Keratinocyte (primary cell): ENCODE data around the gene LAMB1. TPM values are rescaled to one million over a fixed set of nuclear protein-coding genes. Genes with fewer than 3 reads are reported as not detected.

Experiments used
- DNase-seq: peaks from one replicate; pipeline ENCODE4 v3.0.0-alpha.2; 2011; ENCODE audit warnings: low read depth, missing footprints, low spot score
- FAIRE-seq: peaks from 2 replicates; lab custom pipeline; 2011; peaks lifted over from hg19 to GRCh38; lab: Jason Lieb, UNC
- H2AFZ ChIP-seq: 2 replicates; pipeline ENCODE4 v1.6.0; 2012; ENCODE audit warnings: low read length, control low read depth, inconsistent platforms; ENCODE audit not compliant: control insufficient read depth
- H3K27ac ChIP-seq: 2 replicates; pipeline ENCODE4 v1.5.1; 2011; ENCODE audit warnings: low read length; ENCODE audit not compliant: control insufficient read depth, insufficient read depth
- H3K27me3 ChIP-seq: 3 replicates; pipeline ENCODE4 v1.6.0; 2011; ENCODE audit warnings: low read length; ENCODE audit not compliant: control insufficient read depth, insufficient read depth; ENCODE audit errors: extremely low read depth
- H3K36me3 ChIP-seq, 2 experiments: 2 replicates in 1 of 2; 3 replicates in 1 of 2; pipeline ENCODE4 v1.5.1; 2011; ENCODE audit warnings: low read length in 2 of 2, mild to moderate bottlenecking in 1 of 2; ENCODE audit not compliant: control insufficient read depth in 2 of 2, insufficient read depth in 2 of 2; ENCODE audit errors: extremely low read depth in 1 of 2
- H3K4me1 ChIP-seq: 3 replicates; pipeline ENCODE4 v1.5.1; 2011; ENCODE audit warnings: low read length; ENCODE audit not compliant: control insufficient read depth, insufficient read depth; ENCODE audit errors: extremely low read depth
- H3K4me2 ChIP-seq: 3 replicates; pipeline ENCODE4 v1.6.0; 2011; ENCODE audit warnings: low read depth, low read length; ENCODE audit not compliant: control insufficient read depth, insufficient read depth; ENCODE audit errors: extremely low read depth
- H3K4me3 ChIP-seq, 3 experiments: fragments of 200-600 bp in 1 of 3; sonication (generic) in 1 of 3; 2 replicates in 2 of 3; 3 replicates in 1 of 3; pipeline ENCODE4 v1.5.1; 2011 to 2016; ENCODE audit warnings: low read length in 3 of 3, mild to moderate bottlenecking in 3 of 3, control low read depth in 2 of 3, inconsistent platforms in 1 of 3, low read depth in 1 of 3, mixed read lengths in 1 of 3, mixed run types in 1 of 3, moderate library complexity in 1 of 3; ENCODE audit not compliant: control insufficient read depth in 2 of 3, insufficient read depth in 2 of 3; ENCODE audit errors: extremely low read depth in 1 of 3
- H3K79me2 ChIP-seq: 2 replicates; pipeline ENCODE4 v1.6.0; 2012; ENCODE audit warnings: low read length; ENCODE audit not compliant: control insufficient read depth, insufficient read depth
- H3K9ac ChIP-seq: 3 replicates; pipeline ENCODE4 v1.6.0; 2011; ENCODE audit warnings: low read length; ENCODE audit not compliant: control insufficient read depth, insufficient read depth; ENCODE audit errors: extremely low read depth
- H3K9me1 ChIP-seq: 3 replicates; pipeline ENCODE4 v1.6.0; 2011; ENCODE audit warnings: low read length; ENCODE audit not compliant: control insufficient read depth, insufficient read depth; ENCODE audit errors: extremely low read depth
- H3K9me3 ChIP-seq: 2 replicates; pipeline ENCODE4 v1.5.1; 2012; ENCODE audit warnings: low read depth, low read length; ENCODE audit not compliant: control insufficient read depth
- H4K20me1 ChIP-seq: 3 replicates; pipeline ENCODE4 v1.6.0; 2011; ENCODE audit warnings: low read length; ENCODE audit not compliant: control insufficient read depth, insufficient read depth; ENCODE audit errors: extremely low read depth
- EZH2 ChIP-seq: IDR thresholded peaks from one replicate; pipeline ENCODE4 v1.6.1; 2012; ENCODE audit warnings: inconsistent platforms, mild to moderate bottlenecking, low read length, moderate library complexity
- dilution Hi-C: fragments of 300-500 bp; cut with MboI; formaldehyde crosslinking; loops from one replicate; pipeline ENCODE4 v1.7.0; 2020; ENCODE audit warnings: low sequenced_read_pairs; ENCODE audit not compliant: extremely low pct_ligation_motif_present
- polyA plus RNA-seq, 5 experiments: library from polyadenylated mRNA; depleted of rRNA in 3 of 5; stranded (reverse) in 3 of 5; stranded (forward) in 1 of 5; unstranded in 1 of 5; fragments of >200 nt; gene quantifications; 1 replicate in 1 of 5; 2 replicates in 3 of 5; 3 replicates in 1 of 5; pipeline versions ENCODE4 v1.2.1 to v1.2.3, GENCODE V29; 2011 to 2012; ENCODE audit warnings: missing spikeins in 2 of 5, low read depth in 1 of 5, low replicate concordance in 1 of 5
- TF ChIP-seq, protein P1 (sequence below), 3 experiments: IDR thresholded peaks in 1 of 3; conservative IDR thresholded peaks in 1 of 3; optimal IDR thresholded peaks in 1 of 3; 2 replicates in 2 of 3; 3 replicates in 1 of 3; pipeline versions ENCODE3 to v1.5.1; 2011; ENCODE audit warnings: low read length in 3 of 3, mild to moderate bottlenecking in 3 of 3, moderate library complexity in 2 of 3, control low read depth in 1 of 3, inconsistent platforms in 1 of 3; ENCODE audit not compliant: insufficient read depth in 2 of 3; ENCODE audit errors: extremely low read depth in 1 of 3

Gene LAMB1
- polyA plus RNA-seq, 1 donor (not counting 4 experiments of a cell fraction or from before 2014, with no cell fraction given) = 97.9 TPM

DNA sequence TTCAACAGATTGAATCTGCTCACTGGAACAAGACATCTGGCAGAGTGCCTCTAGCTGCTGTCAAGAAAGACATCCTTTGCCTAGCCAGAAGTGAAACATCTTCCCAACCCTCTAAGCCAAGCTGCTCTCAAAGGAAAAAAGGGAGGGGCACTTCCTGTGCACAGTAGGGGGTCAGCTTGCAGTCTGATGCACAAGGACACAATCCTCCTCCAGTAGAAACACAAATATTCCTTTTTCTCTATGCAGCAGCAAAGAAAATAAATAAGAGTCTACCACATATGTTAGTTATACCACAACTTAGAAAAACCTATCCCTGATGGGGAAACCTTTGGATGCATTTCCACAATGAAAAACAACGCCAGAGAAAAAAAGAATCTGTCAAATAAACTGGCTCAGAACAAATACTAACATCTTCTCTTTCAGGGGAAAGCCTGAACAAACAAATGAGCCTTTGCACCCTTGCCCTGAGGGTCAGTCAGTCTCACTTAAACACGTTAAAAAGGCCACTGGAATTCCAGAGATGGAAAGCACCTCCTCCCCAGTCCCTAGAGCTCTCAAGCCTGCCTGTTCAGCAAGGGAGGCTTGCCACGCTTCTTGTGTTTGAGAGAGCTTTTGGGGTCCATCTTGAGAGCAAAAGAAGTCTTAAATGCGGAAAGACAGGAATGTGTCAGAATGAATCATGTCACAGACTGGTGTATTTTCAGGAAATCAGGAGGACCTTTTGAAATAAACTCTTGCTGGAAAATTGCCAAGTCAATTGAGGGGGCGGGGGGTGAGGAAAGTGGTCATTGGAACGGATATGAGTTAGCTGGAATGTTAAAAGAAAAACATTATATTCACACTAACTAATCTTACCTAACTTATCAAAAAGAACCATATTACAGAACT is 7.5 kb downstream of the LAMB1 start:
- dilution Hi-C loops = no loop called here
- H3K4me2 ChIP-seq = peak overlapping the region; percentile 15
- FAIRE-seq (no peak), DNase-seq (no peak)
- H2AFZ ChIP-seq = no peak overlapping the region
- peak overlapping the region in 1 of 3 experiments; percentile 16 for H3K4me3 ChIP-seq
- no peaks in the 10 kb centered on the region for H3K27me3 ChIP-seq
- peaks cover 51% of the 10 kb centered on the region for H3K4me1 ChIP-seq
- H3K27ac ChIP-seq = peak overlapping the region; percentile 11
- no peaks in the 10 kb centered on the region for H3K79me2 ChIP-seq
- H3K9me3 ChIP-seq = no peaks in the 10 kb centered on the region
- peaks cover 11 to 20% of the 10 kb centered on the region in 2 experiments for H3K36me3 ChIP-seq
- no peak overlapping the region for H3K9ac ChIP-seq
- H3K9me1 ChIP-seq = no peaks in the 10 kb centered on the region
- TF ChIP-seq EZH2 = no peak
- TF ChIP-seq, protein P1, sequence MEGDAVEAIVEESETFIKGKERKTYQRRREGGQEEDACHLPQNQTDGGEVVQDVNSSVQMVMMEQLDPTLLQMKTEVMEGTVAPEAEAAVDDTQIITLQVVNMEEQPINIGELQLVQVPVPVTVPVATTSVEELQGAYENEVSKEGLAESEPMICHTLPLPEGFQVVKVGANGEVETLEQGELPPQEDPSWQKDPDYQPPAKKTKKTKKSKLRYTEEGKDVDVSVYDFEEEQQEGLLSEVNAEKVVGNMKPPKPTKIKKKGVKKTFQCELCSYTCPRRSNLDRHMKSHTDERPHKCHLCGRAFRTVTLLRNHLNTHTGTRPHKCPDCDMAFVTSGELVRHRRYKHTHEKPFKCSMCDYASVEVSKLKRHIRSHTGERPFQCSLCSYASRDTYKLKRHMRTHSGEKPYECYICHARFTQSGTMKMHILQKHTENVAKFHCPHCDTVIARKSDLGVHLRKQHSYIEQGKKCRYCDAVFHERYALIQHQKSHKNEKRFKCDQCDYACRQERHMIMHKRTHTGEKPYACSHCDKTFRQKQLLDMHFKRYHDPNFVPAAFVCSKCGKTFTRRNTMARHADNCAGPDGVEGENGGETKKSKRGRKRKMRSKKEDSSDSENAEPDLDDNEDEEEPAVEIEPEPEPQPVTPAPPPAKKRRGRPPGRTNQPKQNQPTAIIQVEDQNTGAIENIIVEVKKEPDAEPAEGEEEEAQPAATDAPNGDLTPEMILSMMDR (optimal IDR thresholded peaks at IDR 0.05 in 1 of 3, IDR thresholded peaks at IDR 0.05 in 1 of 3, conservative IDR thresholded peaks at IDR 0.05 in 1 of 3; ENCODE audit: extremely low read depth in 1 of 3, insufficient read depth in 2 of 3, low read length in 3 of 3) = no peak
- no peaks in the 10 kb centered on the region for H4K20me1 ChIP-seq

DNA sequence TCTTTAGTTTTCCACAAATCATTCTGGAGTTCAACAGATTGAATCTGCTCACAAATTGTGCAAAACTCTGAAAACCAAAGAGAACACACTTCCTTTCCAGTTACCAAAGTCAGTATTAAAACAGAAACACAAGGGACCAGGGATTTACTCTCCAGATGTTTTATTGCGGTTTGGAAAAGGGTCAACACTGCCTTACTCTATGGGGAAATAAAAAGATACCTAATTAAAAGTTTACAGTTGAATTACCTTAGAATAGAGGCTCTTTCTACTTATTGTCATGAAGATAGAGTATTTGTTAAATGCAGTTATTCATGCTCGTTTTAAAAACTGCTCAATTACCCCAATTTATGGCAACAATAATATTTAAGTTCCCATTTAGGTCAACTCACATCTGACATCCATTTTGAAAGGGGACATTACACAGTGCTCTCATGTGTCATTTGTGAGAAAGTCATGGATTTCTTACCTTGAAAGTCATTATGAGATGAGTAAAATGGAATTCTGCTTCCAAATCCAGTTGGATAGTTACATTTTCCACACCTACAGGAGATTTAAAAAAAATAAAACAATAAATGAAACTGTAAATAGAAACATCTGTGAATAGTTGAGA is 8.4 kb downstream of the LAMB1 start:
- TF ChIP-seq EZH2 = no peak
- TF ChIP-seq, protein P1 (optimal IDR thresholded peaks at IDR 0.05 in 1 of 3, IDR thresholded peaks at IDR 0.05 in 1 of 3, conservative IDR thresholded peaks at IDR 0.05 in 1 of 3; ENCODE audit: extremely low read depth in 1 of 3, insufficient read depth in 2 of 3, low read length in 3 of 3) = no peak
- FAIRE-seq (no peak), DNase-seq (no peak)
- Histone ChIP-seq H2AFZ (no peak overlapping the region), H3K27ac (no peak overlapping the region), H3K36me3 (peaks cover 12 to 20% of the 10 kb centered on the region in 2 experiments), H3K4me1 (peaks cover 42% of the 10 kb centered on the region), H3K4me3 (no peak overlapping the region), H3K9ac (no peak overlapping the region), H3K79me2 (no peaks in the 10 kb centered on the region), H3K4me2 (no peak overlapping the region), H3K27me3 (no peaks in the 10 kb centered on the region), H3K9me3 (no peaks in the 10 kb centered on the region), H4K20me1 (no peaks in the 10 kb centered on the region), H3K9me1 (no peaks in the 10 kb centered on the region)
- dilution Hi-C loops = no loop called here
